Panc1 (cell line): Measurements from ENCODE around the gene DCBLD2. TPM values are rescaled to one million over a fixed set of nuclear protein-coding genes. Genes with fewer than 3 reads are reported as not detected.
"Not testable (repeated sequence)": the region's sequence is repeated elsewhere in the genome, so short reads cannot be mapped to it uniquely, and the experiment has no call there.

Experiments
- ATAC-seq: fragments of 200-7000 bp; cut with Tn5 transposase; 2 replicates; pipeline ENCODE4 v1.9.1; 2020; ENCODE audit warnings: mild to moderate bottlenecking, moderate library complexity
- BruUV-seq: library from RNA; stranded (reverse); fragments of 400-500 nt; replicated peaks from 2 replicates; lab custom pipeline; 2021; lab: Mats Ljungman, UMichigan
- CTCF ChIA-PET: fragments of 300-600 bp; sonication (Branson Sonifier 250); formaldehyde crosslinking; loops from one replicate; lab custom pipeline; 2022; ENCODE audit warnings: antibody characterized with exemption; lab: Charles Lee
- POLR2A ChIA-PET: fragments of 300-600 bp; sonication (Branson Sonifier 250); formaldehyde crosslinking; loops from one replicate; lab custom pipeline; 2022; ENCODE audit warnings: antibody characterized with exemption; lab: Charles Lee
- DNase-seq: peaks from one replicate; pipeline ENCODE4 v3.0.0-alpha.2; 2010; ENCODE audit warnings: low read depth, low spot score
- H3K27ac ChIP-seq: 2 replicates; pipeline ENCODE4 v1.5.1; 2011; ENCODE audit warnings: mild to moderate bottlenecking, low read length, inconsistent platforms
- H3K27me3 ChIP-seq: fragments of 200-500 bp; sonication (Bioruptor generic); 2 replicates; pipeline ENCODE4 v1.6.0; 2014; ENCODE audit warnings: low read length, inconsistent platforms; ENCODE audit not compliant: control insufficient read depth, insufficient read depth
- H3K36me3 ChIP-seq: fragments of 200-500 bp; sonication (Bioruptor generic); 2 replicates; pipeline ENCODE4 v1.5.1; 2014; ENCODE audit warnings: inconsistent platforms, mild to moderate bottlenecking, low read length, moderate library complexity; ENCODE audit not compliant: control insufficient read depth, insufficient read depth
- H3K4me1 ChIP-seq: 2 replicates; pipeline ENCODE4 v1.5.1; 2011; ENCODE audit warnings: inconsistent platforms, mild to moderate bottlenecking, low read length, moderate library complexity; ENCODE audit not compliant: control insufficient read depth, insufficient read depth
- H3K4me3 ChIP-seq, 2 experiments: 2 replicates each; pipeline ENCODE4 v1.5.1; 2011 to 2012; ENCODE audit warnings: low read depth in 2 of 2, low read length in 2 of 2, mild to moderate bottlenecking in 2 of 2, inconsistent platforms in 1 of 2, moderate library complexity in 1 of 2
- H3K9me3 ChIP-seq: fragments of 200-500 bp; sonication (Bioruptor generic); 2 replicates; pipeline ENCODE4 v1.5.1; 2014; ENCODE audit warnings: low read depth, mild to moderate bottlenecking, inconsistent platforms, low read length, moderate library complexity; ENCODE audit not compliant: control insufficient read depth, insufficient read depth
- CTCF ChIP-seq: fragments of 450-650 bp; IDR thresholded peaks from 2 replicates; pipeline ENCODE4 v1.5.1; 2017; ENCODE audit warnings: mild to moderate bottlenecking
- POLR2AphosphoS5 ChIP-seq: IDR thresholded peaks from 2 replicates; pipeline ENCODE4 v1.6.1; 2012; ENCODE audit warnings: mild to moderate bottlenecking, low read depth, low read length, moderate library complexity
- REST ChIP-seq, 2 experiments: IDR thresholded peaks; 2 replicates each; pipeline ENCODE4 v1.6.1; 2011 to 2012; ENCODE audit warnings: low read depth in 2 of 2, control low read depth in 1 of 2, low read length in 1 of 2, mild to moderate bottlenecking in 1 of 2, moderate library complexity in 1 of 2; ENCODE audit not compliant: insufficient read depth in 1 of 2
- SIN3A ChIP-seq: IDR thresholded peaks from 2 replicates; pipeline ENCODE4 v1.6.1; 2012; ENCODE audit warnings: low read depth, mild to moderate bottlenecking, low read length, moderate library complexity, borderline replicate concordance; ENCODE audit not compliant: insufficient read depth
- TCF7L2 ChIP-seq: IDR thresholded peaks from 2 replicates; pipeline ENCODE4 v1.6.1; 2011; ENCODE audit warnings: mild to moderate bottlenecking, low read depth, low read length, inconsistent platforms
- in situ Hi-C: cut with HindIII; loops from 2 replicates; pipeline ENCODE4 v1.10.0; 2016; ENCODE audit warnings: low sequenced_read_pairs, low pct_unique_long_range_greater_than_20kb
- intact Hi-C: fragments of 100-400 bp; cut with micrococcal nuclease; formaldehyde crosslinking; loops from one replicate; pipeline ENCODE4 v1.10.0; 2022; ENCODE audit not compliant: unreplicated experiment
- total RNA-seq: library from RNA; stranded (reverse); gene quantifications from one replicate; pipeline ENCODE4 v1.2.1, GENCODE V29; 2021; ENCODE audit not compliant: unreplicated experiment

Gene DCBLD2
- total RNA-seq, 1 experiment from 2014 or later, result 54.4 TPM

- no peaks in the 10 kb centered on the region for H3K9me3 ChIP-seq
- ChIA-PET POLR2A (no interaction called here), CTCF (no interaction called here)
- no peak for TF ChIP-seq CTCF
- TF ChIP-seq TCF7L2, result no peak
- no peak for TF ChIP-seq POLR2AphosphoS5
- no peak for TF ChIP-seq SIN3A
- no peak for TF ChIP-seq REST (IDR thresholded peaks at IDR 0.05; ENCODE audit: insufficient read depth in 1 of 2, low read depth in 2 of 2, low read length in 1 of 2)
- H3K4me3 ChIP-seq, result no peak overlapping the region
- H3K4me1 ChIP-seq, result no peaks in the 10 kb centered on the region
- no peaks in the 10 kb centered on the region for H3K36me3 ChIP-seq
- DNase-seq, result no peak
- no peaks in the 10 kb centered on the region for H3K27me3 ChIP-seq
- BruUV-seq, result no TSS peak
- in situ Hi-C loops (no loop called here), intact Hi-C loops (no loop called here)
- ATAC-seq, result no peak
- H3K27ac ChIP-seq, result no peak overlapping the region
Observed at GRCh38 chr3:98869391-98869790, 32.1 kb downstream of the DCBLD2 start.

GRCh38 chr3:98857971-98858370, 43.5 kb downstream of the DCBLD2 start:
- POLR2A ChIA-PET, H3K27ac ChIP-seq, H3K4me1 ChIP-seq, in situ Hi-C loops, BruUV-seq, DNase-seq, H3K9me3 ChIP-seq, H3K27me3 ChIP-seq, H3K4me3 ChIP-seq, H3K36me3 ChIP-seq, intact Hi-C loops, ATAC-seq, CTCF ChIA-PET: not testable (repeated sequence)

- H3K4me3 ChIP-seq, intact Hi-C loops, CTCF ChIA-PET, H3K27ac ChIP-seq, H3K27me3 ChIP-seq, POLR2A ChIA-PET, DNase-seq, H3K4me1 ChIP-seq, ATAC-seq, H3K9me3 ChIP-seq, BruUV-seq, in situ Hi-C loops, H3K36me3 ChIP-seq: not testable (repeated sequence)
Observed at GRCh38 chr3:98857258-98857657, 44.2 kb downstream of the DCBLD2 start.
